K562 (cell line): ENCODE data around the gene UBALD2. TPM values are rescaled to one million over a fixed set of nuclear protein-coding genes. Genes with fewer than 3 reads are reported as not detected.

ENCODE experiments used
- ARID1B ChIP-seq: fragments of 450-650 bp; IDR thresholded peaks from 2 replicates; pipeline ENCODE4 v1.6.1; 2016; ENCODE audit warnings: antibody characterized with exemption, mild to moderate bottlenecking, inconsistent platforms
- EP300 ChIP-seq: IDR thresholded peaks from 2 replicates; pipeline ENCODE4 v1.6.1; 2012; ENCODE audit warnings: low read length, improper control_type of control experiment
- GABPA ChIP-seq: fragments of 200-800 bp; sonication (Bioruptor generic); conservative IDR thresholded peaks from 2 replicates; pipeline ENCODE4 v1.6.1; 2016; ENCODE audit warnings: low read depth, missing genetic modification characterization, missing compliant biosample characterization
- HMBOX1 ChIP-seq: sonication (generic); IDR thresholded peaks from 2 replicates; pipeline ENCODE4 v1.6.1; 2016
- IRF2 ChIP-seq: sonication (generic); formaldehyde crosslinking; IDR thresholded peaks from 2 replicates; pipeline ENCODE4 v1.8.1; 2022; ENCODE audit warnings: mild to moderate bottlenecking, missing genetic modification reagents
- MLX ChIP-seq, 2 experiments: fragments of 450-650 bp in 1 of 2; sonication (generic) in 1 of 2; formaldehyde crosslinking; conservative IDR thresholded peaks; 2 replicates each; pipeline versions ENCODE4 v1.4.0 to v1.8.1; 2020 to 2022; ENCODE audit warnings: mild to moderate bottlenecking in 1 of 2, missing genetic modification reagents in 1 of 2
- NR2C1 ChIP-seq, 2 experiments: fragments of 450-650 bp; IDR thresholded peaks; 2 replicates each; pipeline ENCODE4 v1.6.1; 2017; ENCODE audit warnings: mild to moderate bottlenecking in 2 of 2, antibody characterized with exemption in 1 of 2, inconsistent platforms in 1 of 2, missing compliant biosample characterization in 1 of 2, missing genetic modification characterization in 1 of 2
- RCOR1 ChIP-seq, 2 experiments: IDR thresholded peaks; 2 replicates each; pipeline ENCODE4 v1.6.1; 2012; ENCODE audit warnings: low read depth in 2 of 2, low read length in 2 of 2, borderline replicate concordance in 1 of 2, improper control_type of control experiment in 1 of 2
- SETDB1 ChIP-seq: IDR thresholded peaks from one replicate; pipeline ENCODE4 v1.6.1; 2012; ENCODE audit warnings: low read length, control low read depth, inconsistent platforms
- SMAD1 ChIP-seq: fragments of 150-350 bp; IDR thresholded peaks from 2 replicates; pipeline ENCODE4 v1.6.1; 2014; ENCODE audit warnings: low read length, low read depth; ENCODE audit not compliant: partially characterized antibody
- SMAD4 ChIP-seq: fragments of 250-450 bp; sonication (Bioruptor Pico); conservative IDR thresholded peaks from 2 replicates; pipeline ENCODE4 v1.8.0; 2021; ENCODE audit warnings: inconsistent platforms, mild to moderate bottlenecking, moderate library complexity
- SMARCB1 ChIP-seq: IDR thresholded peaks from 2 replicates; pipeline ENCODE4 v1.6.1; 2011; ENCODE audit warnings: improper control_type of control experiment, low read depth; ENCODE audit not compliant: insufficient read length
- STAG1 ChIP-seq: sonication (generic); formaldehyde crosslinking; IDR thresholded peaks from 2 replicates; pipeline ENCODE4 v1.5.0; 2020; ENCODE audit warnings: missing genetic modification reagents, borderline replicate concordance
- TAL1 ChIP-seq: fragments of 450-650 bp; IDR thresholded peaks from 2 replicates; pipeline ENCODE4 v1.6.1; 2016; ENCODE audit warnings: mild to moderate bottlenecking
- TCF15 ChIP-seq: fragments of 250-450 bp; sonication (Bioruptor Pico); IDR thresholded peaks from 2 replicates; pipeline ENCODE4 v1.8.0; 2022; ENCODE audit warnings: moderate library complexity, mild to moderate bottlenecking, inconsistent platforms
- YBX1 ChIP-seq: fragments of 450-650 bp; IDR thresholded peaks from 2 replicates; pipeline ENCODE4 v1.7.1; 2016; ENCODE audit warnings: mild to moderate bottlenecking
- ZBTB7A ChIP-seq: IDR thresholded peaks from 2 replicates; pipeline ENCODE4 v1.6.1; 2011; ENCODE audit warnings: low read depth, mild to moderate bottlenecking, low read length, moderate library complexity, borderline replicate concordance; ENCODE audit not compliant: control insufficient read depth
- ZBTB8A ChIP-seq: fragments of 450-650 bp; IDR thresholded peaks from 2 replicates; pipeline ENCODE4 v1.6.1; 2018; ENCODE audit warnings: mild to moderate bottlenecking, moderate library complexity; ENCODE audit not compliant: partially characterized antibody
- ZEB2 ChIP-seq: fragments of 450-650 bp; IDR thresholded peaks from 2 replicates; pipeline ENCODE4 v1.6.1; 2016
- ZKSCAN8 ChIP-seq: fragments of 200-800 bp; sonication (Bioruptor generic); IDR thresholded peaks from 2 replicates; pipeline ENCODE4 v1.6.1; 2016; ENCODE audit warnings: missing genetic modification characterization, missing compliant biosample characterization
- polyA plus RNA-seq, 8 experiments: library from polyadenylated mRNA; depleted of rRNA in 4 of 8; stranded (reverse) in 5 of 8; unstranded in 3 of 8; fragments of >200 nt; fragmentation: Nextera tagmentation in 2 of 8; fragmentation: Illumina TruSeq in 1 of 8; extraction: Ambion mirVana in 2 of 8; extraction: Trizol in 1 of 8; gene quantifications; 2 replicates each; pipeline versions ENCODE4 v1.2.1 to v1.2.3, GENCODE V29; 2011 to 2014; ENCODE audit warnings: inconsistent platforms in 1 of 8, missing spikeins in 1 of 8
- total RNA-seq, 7 experiments: library from RNA; depleted of rRNA in 6 of 7; stranded (reverse); fragments of >200 nt in 6 of 7; fragmentation: Illumina TruSeq in 2 of 7; extraction: Trizol in 2 of 7; gene quantifications; 2 replicates each; pipeline versions ENCODE4 v1.2.1 to v1.2.3, GENCODE V29; 2011 to 2021; ENCODE audit warnings: low replicate concordance in 1 of 7
- TF ChIP-seq, protein P1 (sequence below): fragments of 450-650 bp; formaldehyde crosslinking; IDR thresholded peaks from 2 replicates; pipeline ENCODE4 v1.4.0; 2020; ENCODE audit warnings: mild to moderate bottlenecking, moderate library complexity

Gene UBALD2
- total and polyA plus RNA-seq, 9 of the 15 experiments (the other 6 are each of a cell fraction or from before 2014, with no cell fraction given), result 2.3 to 94.1 (median 25.3) TPM

DNA sequence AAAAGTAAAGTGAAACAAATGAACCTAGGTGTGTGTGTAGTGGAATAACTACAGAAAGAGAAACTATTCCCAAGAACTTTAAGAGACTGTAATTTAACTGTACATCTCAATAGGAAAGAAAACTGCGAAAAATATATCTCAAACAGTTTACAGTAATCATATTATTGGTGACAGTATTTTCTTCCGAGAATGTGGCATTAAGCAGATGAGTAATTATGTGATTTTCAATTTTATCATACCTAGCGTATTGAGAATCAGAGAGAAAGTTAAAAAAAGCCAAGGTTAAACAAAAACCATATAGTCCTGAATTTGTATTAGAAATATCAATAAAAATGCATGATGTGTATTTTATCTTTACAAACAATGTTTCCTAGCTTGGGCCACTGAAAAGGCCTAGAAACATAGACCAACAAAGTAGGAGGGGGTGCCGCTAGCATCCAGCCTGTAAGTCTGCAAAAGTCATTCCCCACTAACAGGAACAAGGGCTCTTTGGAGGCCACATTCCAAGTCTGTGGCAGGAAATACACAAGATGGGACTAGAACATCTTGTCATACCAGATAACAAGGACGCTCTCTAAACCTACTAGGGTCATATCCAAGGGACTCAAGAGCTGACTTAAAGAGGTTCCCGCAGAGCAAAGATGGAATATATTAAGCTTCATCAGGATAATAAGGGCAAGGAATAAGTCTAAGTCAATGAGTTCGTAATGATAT lies 45.3 kb upstream of the UBALD2 start (continued):
- no peak for TF ChIP-seq MLX (CRISPR knock-in tag; conservative IDR thresholded peaks at IDR 0.05)
- no peak for TF ChIP-seq ZBTB8A
- TF ChIP-seq ARID1B, result peak; percentile 69
- no peak for TF ChIP-seq TCF15 (CRISPR knock-in tag)
- TF ChIP-seq, protein P1, sequence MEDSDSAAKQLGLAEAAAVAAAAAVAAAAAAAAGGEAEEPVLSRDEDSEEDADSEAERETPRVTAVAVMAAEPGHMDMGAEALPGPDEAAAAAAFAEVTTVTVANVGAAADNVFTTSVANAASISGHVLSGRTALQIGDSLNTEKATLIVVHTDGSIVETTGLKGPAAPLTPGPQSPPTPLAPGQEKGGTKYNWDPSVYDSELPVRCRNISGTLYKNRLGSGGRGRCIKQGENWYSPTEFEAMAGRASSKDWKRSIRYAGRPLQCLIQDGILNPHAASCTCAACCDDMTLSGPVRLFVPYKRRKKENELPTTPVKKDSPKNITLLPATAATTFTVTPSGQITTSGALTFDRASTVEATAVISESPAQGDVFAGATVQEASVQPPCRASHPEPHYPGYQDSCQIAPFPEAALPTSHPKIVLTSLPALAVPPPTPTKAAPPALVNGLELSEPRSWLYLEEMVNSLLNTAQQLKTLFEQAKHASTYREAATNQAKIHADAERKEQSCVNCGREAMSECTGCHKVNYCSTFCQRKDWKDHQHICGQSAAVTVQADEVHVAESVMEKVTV (CRISPR knock-in tag), result no peak
- peak; percentile 57 for TF ChIP-seq HMBOX1
- TF ChIP-seq SMAD1, result no peak
- no peak; the same call in 1 of the 2 replicates for TF ChIP-seq EP300
- no peak for TF ChIP-seq STAG1 (CRISPR knock-in tag)
- TF ChIP-seq SMAD4 (CRISPR knock-in tag), result no peak
- TF ChIP-seq ZBTB7A, result no peak
- no peak for TF ChIP-seq SMARCB1
- TF ChIP-seq YBX1, result no peak
- no peak for TF ChIP-seq NR2C1 (IDR thresholded peaks at IDR 0.05)
- TF ChIP-seq NR2C1 (tag; IDR thresholded peaks at IDR 0.05), result no peak
- no peak for TF ChIP-seq ZKSCAN8 (CRISPR knock-in tag)
- TF ChIP-seq SETDB1, result no peak
- no peak for TF ChIP-seq IRF2
- TF ChIP-seq GABPA (tag), result no peak
- TF ChIP-seq ZEB2, result no peak
- peak in 1 of 2 experiments; percentile 43; a peak in 1 of 4 replicates for TF ChIP-seq RCOR1 (IDR thresholded peaks at IDR 0.05; ENCODE audit: borderline replicate concordance in 1 of 2, low read depth in 2 of 2, low read length in 2 of 2)
- no peak for TF ChIP-seq TAL1
